Neural cell (in vitro differentiated cells): ENCODE results near the gene OR56A4. TPM values are rescaled to one million over a fixed set of nuclear protein-coding genes. Genes with fewer than 3 reads are reported as not detected.
A peak's percentile ranks its signal among the peaks of the same experiment; 100 is the strongest.

ENCODE experiments used
- H2AFZ ChIP-seq: fragments of 200-600, 300-800 bp; sonication (generic), shearing (Covaris generic); 2 replicates; pipeline ENCODE4 v1.6.0; 2014; ENCODE audit warnings: low read depth, mild to moderate bottlenecking, antibody characterized with exemption, low read length, moderate library complexity
- H3F3A ChIP-seq: fragments of 200-600 bp; shearing (Covaris generic); 2 replicates; pipeline ENCODE4 v1.6.1; 2016; ENCODE audit warnings: mild to moderate bottlenecking, moderate library complexity, mixed read lengths, antibody characterized with exemption, low read length; ENCODE audit not compliant: insufficient read depth, poor library complexity, severe bottlenecking
- H3K27ac ChIP-seq: fragments of 200-600, 300-800 bp; sonication (generic), shearing (Covaris generic); 2 replicates; pipeline ENCODE4 v1.5.1; 2014; ENCODE audit warnings: mild to moderate bottlenecking, low read length, moderate library complexity
- H3K27me3 ChIP-seq: fragments of 300-800, 200-600 bp; sonication (generic), shearing (Covaris generic); 2 replicates; pipeline ENCODE4 v1.6.0; 2014; ENCODE audit warnings: mild to moderate bottlenecking, low read depth, low read length, moderate library complexity; ENCODE audit not compliant: insufficient read depth
- H3K36me3 ChIP-seq: fragments of 300-800, 200-600 bp; sonication (generic), shearing (Covaris generic); 2 replicates; pipeline ENCODE4 v1.5.1; 2014; ENCODE audit warnings: mild to moderate bottlenecking, antibody characterized with exemption, low read length, moderate library complexity; ENCODE audit not compliant: insufficient read depth
- H3K4me2 ChIP-seq: fragments of 300-800, 200-600 bp; sonication (generic), shearing (Covaris generic); 2 replicates; pipeline ENCODE4 v1.6.0; 2014; ENCODE audit warnings: mild to moderate bottlenecking, low read length
- H3K4me3 ChIP-seq: fragments of 300-800, 200-600 bp; sonication (generic), shearing (Covaris generic); 2 replicates; pipeline ENCODE4 v1.5.1; 2014; ENCODE audit warnings: mild to moderate bottlenecking, low read length, moderate library complexity
- H3K79me2 ChIP-seq: fragments of 200-600 bp; shearing (Covaris generic); replicated peaks from 2 replicates; pipeline ENCODE4 v1.6.0; 2014; ENCODE audit warnings: mild to moderate bottlenecking, low read length, moderate library complexity; ENCODE audit not compliant: insufficient read depth
- H3K9ac ChIP-seq: fragments of 300-800, 200-600 bp; sonication (generic), shearing (Covaris generic); 2 replicates; pipeline ENCODE4 v1.6.1; 2016; ENCODE audit warnings: mild to moderate bottlenecking, low read length, mixed read lengths
- H3K9me2 ChIP-seq: fragments of 200-600 bp; shearing (Covaris generic); 2 replicates; pipeline ENCODE4 v1.6.1; 2016; ENCODE audit warnings: mild to moderate bottlenecking, low read length, mixed read lengths; ENCODE audit not compliant: insufficient read depth
- H3K9me3 ChIP-seq: fragments of 200-600, 300-800 bp; sonication (generic), shearing (Covaris generic); 2 replicates; pipeline ENCODE4 v1.6.1; 2016; ENCODE audit warnings: mild to moderate bottlenecking, mixed run types, low read length, moderate library complexity, mixed read lengths
- H4K20me1 ChIP-seq: fragments of 200-600 bp; shearing (Covaris generic); 2 replicates; pipeline ENCODE4 v1.6.1; 2016; ENCODE audit warnings: mild to moderate bottlenecking, mixed run types; ENCODE audit not compliant: insufficient read depth
- EP300 ChIP-seq: fragments of 450-650 bp; conservative IDR thresholded peaks from 2 replicates; pipeline ENCODE4 v1.6.1; 2014; ENCODE audit warnings: antibody characterized with exemption, mild to moderate bottlenecking, moderate library complexity; ENCODE audit not compliant: poor library complexity, severe bottlenecking
- EZH2 ChIP-seq: fragments of 200-600, 300-800 bp; shearing (Covaris generic), sonication (generic); IDR thresholded peaks from 2 replicates; pipeline ENCODE4 v1.6.1; 2014; ENCODE audit warnings: antibody characterized with exemption, low read length, borderline replicate concordance, mild to moderate bottlenecking; ENCODE audit not compliant: insufficient read depth, poor library complexity, severe bottlenecking
- MXI1 ChIP-seq: fragments of 450-650 bp; conservative IDR thresholded peaks from 2 replicates; pipeline ENCODE4 v1.6.1; 2014; ENCODE audit warnings: antibody characterized with exemption, mild to moderate bottlenecking; ENCODE audit not compliant: poor library complexity, severe bottlenecking
- POLR2AphosphoS5 ChIP-seq: IDR thresholded peaks from 2 replicates; pipeline ENCODE4 v1.6.1; 2012
- RAD21 ChIP-seq: fragments of 450-650 bp; conservative IDR thresholded peaks from 2 replicates; pipeline ENCODE4 v1.6.1; 2014; ENCODE audit warnings: antibody characterized with exemption, mild to moderate bottlenecking, moderate library complexity
- REST ChIP-seq: IDR thresholded peaks from 2 replicates; pipeline ENCODE4 v1.6.1; 2012; ENCODE audit warnings: borderline replicate concordance
- SMC3 ChIP-seq: fragments of 450-650 bp; conservative IDR thresholded peaks from 2 replicates; pipeline ENCODE4 v1.6.1; 2014; ENCODE audit warnings: antibody characterized with exemption, mild to moderate bottlenecking, moderate library complexity; ENCODE audit not compliant: poor library complexity
- TAF1 ChIP-seq: IDR thresholded peaks from 2 replicates; pipeline ENCODE4 v1.6.1; 2012; ENCODE audit warnings: low read depth
- polyA plus RNA-seq: library from polyadenylated mRNA; depleted of rRNA; stranded (reverse); fragments of >200 nt; gene quantifications from 2 replicates; pipeline ENCODE4 v1.2.3, GENCODE V29; 2014
- TF ChIP-seq, protein P1 (sequence below): fragments of 450-650 bp; IDR thresholded peaks from 2 replicates; pipeline ENCODE4 v1.5.1; 2014; ENCODE audit warnings: antibody characterized with exemption, mild to moderate bottlenecking, moderate library complexity; ENCODE audit not compliant: poor library complexity, severe bottlenecking

The OR56A4 gene
- polyA plus RNA-seq, 1 donor from 2014 or later, result not detected

DNA sequence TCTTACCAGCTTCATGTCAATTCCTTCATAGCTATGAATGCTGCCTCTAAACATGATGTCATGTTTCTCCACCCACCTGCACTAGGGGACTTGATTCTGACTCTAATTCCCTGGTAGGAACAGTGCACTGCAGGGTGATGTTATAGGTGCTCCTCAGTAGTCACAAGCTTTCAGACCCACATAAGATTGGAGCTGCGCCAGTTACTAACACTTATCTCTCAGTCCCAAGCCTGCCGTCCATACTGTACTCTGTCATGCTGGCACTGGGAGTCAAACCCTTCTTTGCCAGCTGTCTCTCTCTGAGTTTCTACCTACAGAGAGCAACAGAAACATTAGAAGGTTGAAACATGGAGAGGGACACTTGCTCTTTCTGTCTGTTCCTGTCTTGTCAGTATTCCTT lies 18.3 kb upstream of the OR56A4 start:
- no peaks in the 10 kb centered on the region for H3K9me2 ChIP-seq
- no peaks in the 10 kb centered on the region for H3K27me3 ChIP-seq
- H3K4me3 ChIP-seq, result no peak overlapping the region
- H3K36me3 ChIP-seq, result no peaks in the 10 kb centered on the region
- H3K4me2 ChIP-seq, result no peak overlapping the region
- no peaks in the 10 kb centered on the region for H3K79me2 ChIP-seq
- no peak for TF ChIP-seq REST
- TF ChIP-seq MXI1, result no peak
- no peak for TF ChIP-seq TAF1
- TF ChIP-seq RAD21, result no peak
- TF ChIP-seq POLR2AphosphoS5, result no peak
- TF ChIP-seq EP300, result no peak
- TF ChIP-seq EZH2, result no peak
- TF ChIP-seq, protein P1, sequence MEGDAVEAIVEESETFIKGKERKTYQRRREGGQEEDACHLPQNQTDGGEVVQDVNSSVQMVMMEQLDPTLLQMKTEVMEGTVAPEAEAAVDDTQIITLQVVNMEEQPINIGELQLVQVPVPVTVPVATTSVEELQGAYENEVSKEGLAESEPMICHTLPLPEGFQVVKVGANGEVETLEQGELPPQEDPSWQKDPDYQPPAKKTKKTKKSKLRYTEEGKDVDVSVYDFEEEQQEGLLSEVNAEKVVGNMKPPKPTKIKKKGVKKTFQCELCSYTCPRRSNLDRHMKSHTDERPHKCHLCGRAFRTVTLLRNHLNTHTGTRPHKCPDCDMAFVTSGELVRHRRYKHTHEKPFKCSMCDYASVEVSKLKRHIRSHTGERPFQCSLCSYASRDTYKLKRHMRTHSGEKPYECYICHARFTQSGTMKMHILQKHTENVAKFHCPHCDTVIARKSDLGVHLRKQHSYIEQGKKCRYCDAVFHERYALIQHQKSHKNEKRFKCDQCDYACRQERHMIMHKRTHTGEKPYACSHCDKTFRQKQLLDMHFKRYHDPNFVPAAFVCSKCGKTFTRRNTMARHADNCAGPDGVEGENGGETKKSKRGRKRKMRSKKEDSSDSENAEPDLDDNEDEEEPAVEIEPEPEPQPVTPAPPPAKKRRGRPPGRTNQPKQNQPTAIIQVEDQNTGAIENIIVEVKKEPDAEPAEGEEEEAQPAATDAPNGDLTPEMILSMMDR, result no peak
- no peak for TF ChIP-seq SMC3
- H2AFZ ChIP-seq, result no peak overlapping the region
- no peaks in the 10 kb centered on the region for H3K9me3 ChIP-seq
- H4K20me1 ChIP-seq, result no peaks in the 10 kb centered on the region
- no peak overlapping the region for H3K9ac ChIP-seq
- H3F3A ChIP-seq, result no peaks in the 10 kb centered on the region
- no peak overlapping the region for H3K27ac ChIP-seq

- Histone ChIP-seq H3K9me2 (no peaks in the 10 kb centered on the region), H3K4me3 (no peak overlapping the region), H3K9ac (no peak overlapping the region), H4K20me1 (no peaks in the 10 kb centered on the region), H3K27ac (no peak overlapping the region), H3K79me2 (no peaks in the 10 kb centered on the region), H2AFZ (no peak overlapping the region), H3K4me2 (no peak overlapping the region), H3F3A (no peaks in the 10 kb centered on the region), H3K36me3 (no peaks in the 10 kb centered on the region), H3K9me3 (no peaks in the 10 kb centered on the region), H3K27me3 (no peaks in the 10 kb centered on the region)
- TF ChIP-seq POLR2AphosphoS5 (no peak), RAD21 (peak; percentile 90), SMC3 (peak; percentile 91), EZH2 (no peak)
- TF ChIP-seq, protein P1, result peak; percentile 85
Observed at GRCh38 chr11:6022956-6023355, 16.2 kb upstream of the OR56A4 start.
